LNCAP (cell line): ENCODE data around the gene BAG5.

Experiments
- CTCF ChIP-seq: fragments of 450-650 bp; IDR thresholded peaks from 2 replicates; pipeline ENCODE4 v1.5.1; 2017; ENCODE audit warnings: mild to moderate bottlenecking

Gene BAG5

GRCh38 chr14:103576371-103577024 lies 14.0 kb upstream of the BAG5 start:
- no peak for TF ChIP-seq CTCF

GRCh38 chr14:103574707-103575285 lies 12.3 kb upstream of the BAG5 start:
- TF ChIP-seq CTCF, result no peak

DNA sequence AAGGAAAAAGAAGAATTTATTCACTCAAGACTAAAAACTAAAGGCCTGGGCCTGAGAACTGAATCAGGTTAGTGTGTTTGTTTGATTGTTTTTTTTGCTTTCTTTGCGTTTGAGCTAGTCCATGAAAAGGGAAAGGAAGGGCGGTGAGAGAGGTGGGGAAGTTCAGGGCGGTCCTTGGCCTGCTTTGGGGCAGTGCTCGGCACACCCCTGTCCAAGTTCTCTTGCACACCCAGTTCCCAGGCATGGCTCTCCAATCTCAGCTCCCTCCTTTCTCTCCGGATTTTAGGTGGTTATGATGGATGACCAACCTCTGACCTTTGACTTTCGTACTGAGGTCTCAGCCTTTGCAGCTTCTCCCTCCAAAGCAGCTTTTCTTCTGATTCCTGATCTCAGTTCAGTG lies 11.6 kb upstream of the BAG5 start:
- TF ChIP-seq CTCF, result no peak

- no peak for TF ChIP-seq CTCF
Measured at GRCh38 chr14:103569408-103569807, 7.0 kb upstream of the BAG5 start.

GRCh38 chr14:103568952-103569351 lies 6.5 kb upstream of the BAG5 start:
- TF ChIP-seq CTCF, result no peak

GRCh38 chr14:103563844-103564505 lies 1.5 kb upstream of the BAG5 start:
- TF ChIP-seq CTCF, result no peak

GRCh38 chr14:103563226-103563620 lies 766 bp upstream of the BAG5 start:
- TF ChIP-seq CTCF, result no peak
